ENCODE results near the gene NUDC. TPM values are rescaled to one million over a fixed set of nuclear protein-coding genes. Genes with fewer than 3 reads are reported as not detected.

Gene NUDC
- total and polyA plus RNA-seq, 8 donors: 56.2 to 94.6 (median 70.8) TPM

DNA sequence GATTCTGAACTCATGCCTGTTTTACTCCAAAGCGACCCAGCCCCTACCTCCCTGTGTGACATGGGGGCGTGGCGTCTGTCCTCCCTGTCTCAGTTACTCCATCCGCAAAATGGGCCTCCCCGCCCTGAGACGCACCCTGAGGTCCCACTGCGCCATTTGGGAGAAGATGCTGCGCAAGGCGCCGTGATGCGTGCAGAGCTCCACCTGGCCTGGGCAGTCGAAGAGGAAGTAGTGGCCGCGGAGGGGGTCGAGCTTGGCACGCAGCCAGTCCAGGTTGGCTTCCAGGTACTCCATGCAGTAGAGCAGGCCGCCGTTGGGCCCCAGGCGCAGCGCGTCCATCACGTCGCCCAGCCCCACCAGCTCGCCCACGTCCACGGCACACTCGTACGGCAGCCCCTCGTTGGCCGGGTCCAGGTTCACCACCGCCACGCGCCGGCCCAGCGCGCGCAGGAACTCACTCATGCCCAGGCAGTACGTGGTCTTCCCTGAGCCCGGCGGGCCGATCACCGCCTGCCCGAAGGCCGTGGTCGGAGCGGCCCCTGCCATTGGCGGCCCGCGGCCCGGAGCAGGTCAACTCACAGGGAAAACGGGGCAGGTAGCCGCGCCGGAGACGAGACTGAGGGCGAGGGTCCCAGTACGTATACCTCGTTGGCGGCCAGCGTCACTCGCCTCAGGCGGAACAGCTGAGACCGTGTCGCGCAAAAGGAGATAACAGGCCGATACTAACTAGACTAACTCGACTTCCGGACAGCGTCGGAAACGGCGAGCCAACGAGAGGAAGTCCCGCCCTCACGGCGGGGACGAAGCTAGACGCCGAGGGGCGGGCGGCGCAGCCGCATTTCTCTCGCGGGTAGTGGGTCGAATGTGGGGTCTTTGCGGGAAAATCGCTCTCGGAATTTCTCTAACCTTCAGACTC lies 31.7 kb upstream of the NUDC start, which contains the start of gene GPN2:
Gene GPN2 (minus strand): TSS at position 733 of the 916 bp plus-strand sequence. CDS start 187 bp downstream, at position 546.
- no peak for TF ChIP-seq CTCF (IDR thresholded peaks at IDR 0.05)
- Histone ChIP-seq H3K27ac (peak within 1 kb of the TSS; percentile 77 to 95), H3K27me3 (no peaks in the 10 kb centered on the region), H3K36me3 (peaks cover 0 to 74% of the 10 kb centered on the region in 2 donors), H3K4me3 (peak within 1 kb of the TSS; percentile 75 to 91), H3K4me1 (peaks cover 9 to 21% of the 10 kb centered on the region in 2 donors), H3K9me3 (no peaks in the 10 kb centered on the region)
- DNase-seq (peak; percentile 83 to 94 (median 88)), ATAC-seq (peak; percentile 97)
- intact Hi-C loops (cut with DNase I): loop anchor here in 1 of 2 donors (10.0 kb wide), 1 partner anchor 285 kb away; no protein-coding TSS in a partner anchor

DNA sequence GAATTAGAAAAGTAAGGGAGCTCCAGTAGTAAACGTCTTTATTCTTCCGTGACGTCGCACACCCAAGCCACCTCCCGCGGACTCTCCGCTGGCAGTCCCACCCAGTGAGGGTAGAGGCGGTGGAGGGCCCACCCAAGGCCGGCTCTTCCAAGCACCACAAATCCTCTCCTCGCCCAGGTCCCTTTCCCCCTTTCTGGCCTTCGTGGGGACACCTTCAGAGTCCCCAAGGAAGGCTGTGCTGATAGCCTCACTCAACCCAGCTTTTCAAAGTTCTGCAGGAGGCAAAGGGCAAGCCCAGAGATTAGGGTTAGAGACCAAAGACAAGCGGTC lies 31.1 kb upstream of the NUDC start:
- ATAC-seq: peak; percentile 38
- H3K27me3 ChIP-seq: no peaks in the 10 kb centered on the region
- H3K4me1 ChIP-seq: peaks cover 9 to 21% of the 10 kb centered on the region in 2 donors
- no peak for TF ChIP-seq CTCF (IDR thresholded peaks at IDR 0.05)
- intact Hi-C loops (cut with DNase I): no loop called here
- H3K36me3 ChIP-seq: peaks cover 0 to 74% of the 10 kb centered on the region in 2 donors
- peak overlapping the region; percentile 77 to 95 for H3K27ac ChIP-seq
- no peaks in the 10 kb centered on the region for H3K9me3 ChIP-seq
- peak overlapping the region; percentile 75 to 91 for H3K4me3 ChIP-seq
- no peak for DNase-seq

DNA sequence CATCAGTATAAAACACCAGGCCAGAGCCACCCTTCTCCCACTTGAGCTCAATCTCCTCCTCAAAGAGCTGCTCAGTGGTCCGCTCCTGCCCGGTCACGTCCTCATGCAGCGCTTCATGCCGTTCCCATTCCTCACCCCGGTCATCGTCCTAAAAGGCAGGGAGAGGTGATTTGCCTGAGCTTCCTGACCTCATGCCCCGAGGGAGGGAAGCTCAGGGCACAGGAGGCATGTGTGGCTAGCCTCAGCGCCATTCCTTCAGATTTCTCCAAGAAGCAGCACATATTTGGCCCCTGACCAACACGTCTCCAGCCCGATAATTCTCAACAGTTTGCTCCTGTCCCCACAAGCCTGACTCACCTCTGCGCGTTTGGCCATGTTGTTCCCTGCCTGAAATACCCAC lies 27.3 kb upstream of the NUDC start:
- Histone ChIP-seq H3K27me3 (no peaks in the 10 kb centered on the region), H3K36me3 (peaks cover 4 to 68% of the 10 kb centered on the region in 2 donors), H3K27ac (no peak overlapping the region), H3K4me3 (no peak overlapping the region), H3K9me3 (no peaks in the 10 kb centered on the region), H3K4me1 (peaks cover 8 to 27% of the 10 kb centered on the region in 2 donors)
- no peak for TF ChIP-seq CTCF (IDR thresholded peaks at IDR 0.05)
- intact Hi-C loops (cut with DNase I): no loop called here
- DNase-seq (no peak), ATAC-seq (no peak)

GRCh38 chr1:26897351-26897750 lies 24.2 kb upstream of the NUDC start:
- DNase-seq: no peak
- no peak overlapping the region for H3K27ac ChIP-seq
- ATAC-seq: no peak
- no peaks in the 10 kb centered on the region for H3K9me3 ChIP-seq
- intact Hi-C loops (cut with DNase I): no loop called here
- H3K27me3 ChIP-seq: no peaks in the 10 kb centered on the region
- H3K36me3 ChIP-seq: peaks cover 4 to 60% of the 10 kb centered on the region in 2 donors
- no peak overlapping the region for H3K4me3 ChIP-seq
- peaks cover 16 to 26% of the 10 kb centered on the region in 2 donors for H3K4me1 ChIP-seq
- no peak for TF ChIP-seq CTCF (IDR thresholded peaks at IDR 0.05)
